Measurements from ENCODE around the gene GMPPB.

DNA sequence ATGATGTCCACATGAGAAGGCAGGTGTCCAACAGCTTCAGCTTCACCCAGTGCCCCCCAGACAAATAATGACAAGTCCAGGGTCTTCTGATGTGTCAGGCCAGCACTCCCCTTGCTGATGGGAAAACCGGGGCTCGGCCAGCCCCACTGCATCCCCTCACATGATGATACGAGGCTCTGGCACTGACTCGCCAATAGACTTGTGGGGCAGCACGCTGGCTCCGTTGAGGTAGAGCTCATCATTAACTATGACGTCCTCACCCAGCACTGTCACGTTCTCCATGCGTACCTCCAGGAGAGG is 2.2 kb downstream of the GMPPB start:
- TF ChIP-seq, protein P1, sequence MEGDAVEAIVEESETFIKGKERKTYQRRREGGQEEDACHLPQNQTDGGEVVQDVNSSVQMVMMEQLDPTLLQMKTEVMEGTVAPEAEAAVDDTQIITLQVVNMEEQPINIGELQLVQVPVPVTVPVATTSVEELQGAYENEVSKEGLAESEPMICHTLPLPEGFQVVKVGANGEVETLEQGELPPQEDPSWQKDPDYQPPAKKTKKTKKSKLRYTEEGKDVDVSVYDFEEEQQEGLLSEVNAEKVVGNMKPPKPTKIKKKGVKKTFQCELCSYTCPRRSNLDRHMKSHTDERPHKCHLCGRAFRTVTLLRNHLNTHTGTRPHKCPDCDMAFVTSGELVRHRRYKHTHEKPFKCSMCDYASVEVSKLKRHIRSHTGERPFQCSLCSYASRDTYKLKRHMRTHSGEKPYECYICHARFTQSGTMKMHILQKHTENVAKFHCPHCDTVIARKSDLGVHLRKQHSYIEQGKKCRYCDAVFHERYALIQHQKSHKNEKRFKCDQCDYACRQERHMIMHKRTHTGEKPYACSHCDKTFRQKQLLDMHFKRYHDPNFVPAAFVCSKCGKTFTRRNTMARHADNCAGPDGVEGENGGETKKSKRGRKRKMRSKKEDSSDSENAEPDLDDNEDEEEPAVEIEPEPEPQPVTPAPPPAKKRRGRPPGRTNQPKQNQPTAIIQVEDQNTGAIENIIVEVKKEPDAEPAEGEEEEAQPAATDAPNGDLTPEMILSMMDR (IDR thresholded peaks at IDR 0.05) = no peak
- TF ChIP-seq, protein P2, sequence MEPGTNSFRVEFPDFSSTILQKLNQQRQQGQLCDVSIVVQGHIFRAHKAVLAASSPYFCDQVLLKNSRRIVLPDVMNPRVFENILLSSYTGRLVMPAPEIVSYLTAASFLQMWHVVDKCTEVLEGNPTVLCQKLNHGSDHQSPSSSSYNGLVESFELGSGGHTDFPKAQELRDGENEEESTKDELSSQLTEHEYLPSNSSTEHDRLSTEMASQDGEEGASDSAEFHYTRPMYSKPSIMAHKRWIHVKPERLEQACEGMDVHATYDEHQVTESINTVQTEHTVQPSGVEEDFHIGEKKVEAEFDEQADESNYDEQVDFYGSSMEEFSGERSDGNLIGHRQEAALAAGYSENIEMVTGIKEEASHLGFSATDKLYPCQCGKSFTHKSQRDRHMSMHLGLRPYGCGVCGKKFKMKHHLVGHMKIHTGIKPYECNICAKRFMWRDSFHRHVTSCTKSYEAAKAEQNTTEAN (CRISPR knock-in tag; IDR thresholded peaks at IDR 0.05) = no peak
- TF ChIP-seq JUN (CRISPR knock-in tag; IDR thresholded peaks at IDR 0.05) (no peak), TEAD4 (CRISPR knock-in tag; IDR thresholded peaks at IDR 0.05) (no peak), CREB1 (CRISPR knock-in tag; IDR thresholded peaks at IDR 0.05) (no peak)
- TF ChIP-seq, protein P3, sequence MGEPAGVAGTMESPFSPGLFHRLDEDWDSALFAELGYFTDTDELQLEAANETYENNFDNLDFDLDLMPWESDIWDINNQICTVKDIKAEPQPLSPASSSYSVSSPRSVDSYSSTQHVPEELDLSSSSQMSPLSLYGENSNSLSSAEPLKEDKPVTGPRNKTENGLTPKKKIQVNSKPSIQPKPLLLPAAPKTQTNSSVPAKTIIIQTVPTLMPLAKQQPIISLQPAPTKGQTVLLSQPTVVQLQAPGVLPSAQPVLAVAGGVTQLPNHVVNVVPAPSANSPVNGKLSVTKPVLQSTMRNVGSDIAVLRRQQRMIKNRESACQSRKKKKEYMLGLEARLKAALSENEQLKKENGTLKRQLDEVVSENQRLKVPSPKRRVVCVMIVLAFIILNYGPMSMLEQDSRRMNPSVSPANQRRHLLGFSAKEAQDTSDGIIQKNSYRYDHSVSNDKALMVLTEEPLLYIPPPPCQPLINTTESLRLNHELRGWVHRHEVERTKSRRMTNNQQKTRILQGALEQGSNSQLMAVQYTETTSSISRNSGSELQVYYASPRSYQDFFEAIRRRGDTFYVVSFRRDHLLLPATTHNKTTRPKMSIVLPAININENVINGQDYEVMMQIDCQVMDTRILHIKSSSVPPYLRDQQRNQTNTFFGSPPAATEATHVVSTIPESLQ (CRISPR knock-in tag; IDR thresholded peaks at IDR 0.05) = no peak

All from WTC11 (cell line).